Thyroid gland (tissue), 4 donors: ENCODE measurements around the gene AMOT.

Source experiments
- POLR2A ChIP-seq, 2 donors: fragments of 450-650 bp; IDR thresholded peaks; one replicate each; pipeline ENCODE4 v1.6.1; 2017; ENCODE audit warnings: antibody characterized with exemption in 2 of 2, mild to moderate bottlenecking in 2 of 2, moderate library complexity in 1 of 2
- TF ChIP-seq, protein P1 (sequence below), 6 experiments: fragments of 200-600 bp in 3 of 6; fragments of 450-650 bp in 3 of 6; sonication (generic) in 3 of 6; IDR thresholded peaks; one replicate each; pipeline ENCODE4 v1.5.1; 2016 to 2019; ENCODE audit warnings: antibody characterized with exemption in 6 of 6, mild to moderate bottlenecking in 2 of 6, inconsistent platforms in 1 of 6, moderate library complexity in 1 of 6

DNA sequence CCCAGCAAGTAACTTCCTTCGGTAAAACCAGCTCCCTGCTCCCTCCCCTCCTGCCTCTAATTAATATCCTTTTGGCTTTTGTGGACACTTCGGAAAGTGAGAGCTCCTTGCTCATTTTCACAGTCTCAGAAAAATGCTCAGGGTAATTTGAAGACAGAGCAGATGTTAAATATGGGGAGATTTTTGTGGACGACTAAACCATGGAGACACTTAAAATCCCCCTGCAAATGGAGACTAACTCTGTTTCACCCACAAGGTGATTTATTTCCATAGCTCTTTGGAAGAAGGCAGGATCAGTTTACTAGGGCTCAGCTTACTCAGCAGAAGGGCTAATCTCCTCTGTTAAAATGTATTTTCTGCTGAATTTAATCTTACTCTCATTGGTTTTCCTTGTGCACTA lies 12.2 kb upstream of the AMOT start:
- TF ChIP-seq, protein P1, sequence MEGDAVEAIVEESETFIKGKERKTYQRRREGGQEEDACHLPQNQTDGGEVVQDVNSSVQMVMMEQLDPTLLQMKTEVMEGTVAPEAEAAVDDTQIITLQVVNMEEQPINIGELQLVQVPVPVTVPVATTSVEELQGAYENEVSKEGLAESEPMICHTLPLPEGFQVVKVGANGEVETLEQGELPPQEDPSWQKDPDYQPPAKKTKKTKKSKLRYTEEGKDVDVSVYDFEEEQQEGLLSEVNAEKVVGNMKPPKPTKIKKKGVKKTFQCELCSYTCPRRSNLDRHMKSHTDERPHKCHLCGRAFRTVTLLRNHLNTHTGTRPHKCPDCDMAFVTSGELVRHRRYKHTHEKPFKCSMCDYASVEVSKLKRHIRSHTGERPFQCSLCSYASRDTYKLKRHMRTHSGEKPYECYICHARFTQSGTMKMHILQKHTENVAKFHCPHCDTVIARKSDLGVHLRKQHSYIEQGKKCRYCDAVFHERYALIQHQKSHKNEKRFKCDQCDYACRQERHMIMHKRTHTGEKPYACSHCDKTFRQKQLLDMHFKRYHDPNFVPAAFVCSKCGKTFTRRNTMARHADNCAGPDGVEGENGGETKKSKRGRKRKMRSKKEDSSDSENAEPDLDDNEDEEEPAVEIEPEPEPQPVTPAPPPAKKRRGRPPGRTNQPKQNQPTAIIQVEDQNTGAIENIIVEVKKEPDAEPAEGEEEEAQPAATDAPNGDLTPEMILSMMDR (IDR thresholded peaks at IDR 0.05), result no peak
- TF ChIP-seq POLR2A (IDR thresholded peaks at IDR 0.05), result no peak
